OCI-LY7 (cell line): Measurements from ENCODE around the gene RAMAC. TPM values are rescaled to one million over a fixed set of nuclear protein-coding genes. Genes with fewer than 3 reads are reported as not detected.
"Not testable (repeated sequence)": the region's sequence is repeated elsewhere in the genome, so short reads cannot be mapped to it uniquely, and the experiment has no call there.

ENCODE experiments used
- BruUV-seq: library from RNA; stranded (reverse); fragments of 400-500 nt; replicated peaks from 2 replicates; lab custom pipeline; 2021; lab: Mats Ljungman, UMichigan
- CTCF ChIA-PET: fragments of 300-600 bp; sonication (Branson Sonifier 250); formaldehyde crosslinking; loops from one replicate; lab custom pipeline; 2022; ENCODE audit warnings: antibody characterized with exemption; ENCODE audit not compliant: unreplicated experiment; lab: Charles Lee
- POLR2A ChIA-PET: fragments of 300-600 bp; sonication (Branson Sonifier 250); formaldehyde crosslinking; loops from one replicate; lab custom pipeline; 2022; ENCODE audit warnings: antibody characterized with exemption; lab: Charles Lee
- DNase-seq: peaks from one replicate; pipeline ENCODE4 v3.0.0-alpha.2; 2015; ENCODE audit warnings: low spot score
- H2AFZ ChIP-seq: fragments of 200-600 bp; sonication (generic), shearing (Covaris generic); 2 replicates; pipeline ENCODE4 v1.6.1; 2014; ENCODE audit warnings: mild to moderate bottlenecking, antibody characterized with exemption, low read length, moderate library complexity
- H3K27ac ChIP-seq: fragments of 200-600 bp; sonication (generic); 2 replicates; pipeline ENCODE4 v1.5.1; 2014; ENCODE audit warnings: mixed run types, low read depth, mild to moderate bottlenecking, moderate library complexity, low read length, inconsistent platforms; ENCODE audit not compliant: poor library complexity, severe bottlenecking
- H3K36me3 ChIP-seq: fragments of 200-600 bp; sonication (generic); 2 replicates; pipeline ENCODE4 v1.6.1; 2014; ENCODE audit warnings: mild to moderate bottlenecking, antibody characterized with exemption, low read length, moderate library complexity, mixed read lengths; ENCODE audit not compliant: insufficient read depth
- H3K4me1 ChIP-seq: fragments of 200-600 bp; sonication (generic); 2 replicates; pipeline ENCODE4 v1.5.1; 2014; ENCODE audit warnings: mild to moderate bottlenecking, low read length; ENCODE audit not compliant: insufficient read depth, poor library complexity, severe bottlenecking
- H3K4me2 ChIP-seq: fragments of 200-600 bp; sonication (generic); 2 replicates; pipeline ENCODE4 v1.6.1; 2014; ENCODE audit warnings: mild to moderate bottlenecking, low read length
- H3K4me3 ChIP-seq: fragments of 200-600 bp; sonication (generic); 2 replicates; pipeline ENCODE4 v1.5.1; 2014; ENCODE audit warnings: mild to moderate bottlenecking, low read depth, low read length; ENCODE audit not compliant: poor library complexity, severe bottlenecking
- H3K79me2 ChIP-seq: fragments of 200-600 bp; sonication (generic); 2 replicates; pipeline ENCODE4 v1.6.1; 2016; ENCODE audit warnings: low read depth, mild to moderate bottlenecking, low read length, moderate library complexity, mixed read lengths; ENCODE audit not compliant: insufficient read depth
- H3K9me2 ChIP-seq: fragments of 200-600 bp; sonication (generic); 2 replicates; pipeline ENCODE4 v1.6.1; 2016; ENCODE audit warnings: mild to moderate bottlenecking, low read length, mixed read lengths; ENCODE audit not compliant: insufficient read depth
- H3K9me3 ChIP-seq: fragments of 200-600 bp; sonication (generic); 2 replicates; pipeline ENCODE4 v1.6.1; 2014; ENCODE audit warnings: mild to moderate bottlenecking, mixed run types, low read length, mixed read lengths
- H4K20me1 ChIP-seq: fragments of 200-600 bp; sonication (generic); 2 replicates; pipeline ENCODE4 v1.6.1; 2014; ENCODE audit warnings: mild to moderate bottlenecking, antibody characterized with exemption, low read length, moderate library complexity, mixed read lengths; ENCODE audit not compliant: insufficient read depth
- EZH2phosphoT487 ChIP-seq: fragments of 200-600 bp; sonication (generic); IDR thresholded peaks from 2 replicates; pipeline ENCODE4 v1.6.1; 2018; ENCODE audit warnings: low read depth, borderline replicate concordance, mild to moderate bottlenecking, mixed run types, antibody characterized with exemption, low read length, moderate library complexity, mixed read lengths
- intact Hi-C: fragments of 100-400 bp; cut with micrococcal nuclease; formaldehyde crosslinking; loops from one replicate; pipeline ENCODE4 v1.10.0; 2022; ENCODE audit not compliant: unreplicated experiment
- total RNA-seq, 2 experiments: library from RNA; depleted of rRNA in 1 of 2; stranded (reverse); fragments of >200 nt in 1 of 2; shearing (Covaris generic) in 1 of 2; gene quantifications; 2 replicates each; pipeline ENCODE4 v1.2.3, GENCODE V29; 2014 to 2022
- TF ChIP-seq, protein P1 (sequence below): fragments of 200-600 bp; sonication (generic); conservative IDR thresholded peaks from 2 replicates; pipeline ENCODE4 v1.5.1; 2014; ENCODE audit warnings: mild to moderate bottlenecking, antibody characterized with exemption, low read length, moderate library complexity, mixed read lengths

Gene RAMAC
- total RNA-seq, 2 experiments from 2014 or later: 24.0 to 28.1 TPM

DNA sequence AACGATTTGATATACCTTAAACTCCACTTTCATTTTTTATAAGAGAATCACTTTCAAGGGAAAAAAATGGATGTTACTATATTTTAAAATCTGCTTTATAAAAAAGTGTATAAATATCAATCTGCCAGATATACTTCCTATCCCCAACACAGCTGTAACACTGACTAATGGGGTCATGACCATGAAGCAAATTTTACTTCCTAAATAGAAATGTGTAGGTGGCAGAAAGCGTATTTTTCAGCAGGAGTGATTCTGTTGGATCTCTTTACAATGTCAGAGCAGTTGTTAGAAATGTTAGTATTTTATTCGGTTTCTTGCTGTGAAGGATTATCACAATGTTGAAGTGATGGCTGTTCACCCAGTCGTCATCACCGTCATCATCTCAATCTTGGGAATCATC, 30.9 kb downstream of the RAMAC start:
- no TSS peak for BruUV-seq
- Histone ChIP-seq H2AFZ (no peak overlapping the region), H3K4me1 (peaks cover 9% of the 10 kb centered on the region), H3K4me2 (no peak overlapping the region), H3K36me3 (peaks cover 64% of the 10 kb centered on the region), H4K20me1 (no peaks in the 10 kb centered on the region; the same call in 1 of the 2 replicates), H3K27ac (no peak overlapping the region), H3K9me2 (no peaks in the 10 kb centered on the region), H3K79me2 (0 out of 2 replicates have a peak, but pooled peaks cover 4% of the 10 kb centered on the region), H3K9me3 (no peaks in the 10 kb centered on the region), H3K4me3 (no peak overlapping the region)
- no peak for DNase-seq
- no peak for TF ChIP-seq EZH2phosphoT487
- TF ChIP-seq, protein P1, sequence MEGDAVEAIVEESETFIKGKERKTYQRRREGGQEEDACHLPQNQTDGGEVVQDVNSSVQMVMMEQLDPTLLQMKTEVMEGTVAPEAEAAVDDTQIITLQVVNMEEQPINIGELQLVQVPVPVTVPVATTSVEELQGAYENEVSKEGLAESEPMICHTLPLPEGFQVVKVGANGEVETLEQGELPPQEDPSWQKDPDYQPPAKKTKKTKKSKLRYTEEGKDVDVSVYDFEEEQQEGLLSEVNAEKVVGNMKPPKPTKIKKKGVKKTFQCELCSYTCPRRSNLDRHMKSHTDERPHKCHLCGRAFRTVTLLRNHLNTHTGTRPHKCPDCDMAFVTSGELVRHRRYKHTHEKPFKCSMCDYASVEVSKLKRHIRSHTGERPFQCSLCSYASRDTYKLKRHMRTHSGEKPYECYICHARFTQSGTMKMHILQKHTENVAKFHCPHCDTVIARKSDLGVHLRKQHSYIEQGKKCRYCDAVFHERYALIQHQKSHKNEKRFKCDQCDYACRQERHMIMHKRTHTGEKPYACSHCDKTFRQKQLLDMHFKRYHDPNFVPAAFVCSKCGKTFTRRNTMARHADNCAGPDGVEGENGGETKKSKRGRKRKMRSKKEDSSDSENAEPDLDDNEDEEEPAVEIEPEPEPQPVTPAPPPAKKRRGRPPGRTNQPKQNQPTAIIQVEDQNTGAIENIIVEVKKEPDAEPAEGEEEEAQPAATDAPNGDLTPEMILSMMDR: no peak
- ChIA-PET POLR2A (no interaction called here), CTCF (no interaction called here)
- intact Hi-C loops: no loop called here

DNA sequence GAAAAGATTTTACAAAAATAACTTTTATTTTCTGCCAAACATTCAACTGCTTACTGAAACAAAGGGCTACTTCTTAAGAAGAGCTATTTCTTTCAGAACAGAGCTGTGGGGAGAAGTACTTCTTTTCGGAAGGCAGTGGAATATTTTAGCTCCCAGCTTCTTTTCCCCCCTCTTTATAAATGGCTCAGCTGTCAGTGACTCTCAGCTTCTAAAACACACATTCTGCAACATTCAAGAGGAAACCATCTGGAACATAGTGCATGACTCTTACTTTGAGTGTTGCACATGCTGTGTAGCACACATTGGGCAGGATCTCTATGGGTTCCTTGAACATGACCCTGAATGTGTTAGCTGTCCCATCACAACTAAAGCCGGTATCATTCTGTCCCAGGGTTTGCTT, 32.4 kb downstream of the RAMAC start:
- H3K79me2 ChIP-seq: peaks cover 9% of the 10 kb centered on the region; the same call in 1 of the 2 replicates
- no peaks in the 10 kb centered on the region for H3K9me2 ChIP-seq
- no peak for DNase-seq
- no TSS peak for BruUV-seq
- no peak overlapping the region for H2AFZ ChIP-seq
- no peaks in the 10 kb centered on the region; the same call in 1 of the 2 replicates for H4K20me1 ChIP-seq
- H3K9me3 ChIP-seq: no peaks in the 10 kb centered on the region
- intact Hi-C loops: no loop called here
- no peak overlapping the region for H3K27ac ChIP-seq
- TF ChIP-seq, protein P1: no peak
- TF ChIP-seq EZH2phosphoT487: no peak
- peaks cover 72% of the 10 kb centered on the region for H3K36me3 ChIP-seq
- H3K4me1 ChIP-seq: no peaks in the 10 kb centered on the region
- ChIA-PET CTCF (no interaction called here), POLR2A (interaction anchor here (0.6 kb wide), 1 partner anchor 10 kb away, joined by 3 read pairs; no protein-coding TSS in a partner anchor)
- no peak overlapping the region for H3K4me3 ChIP-seq
- no peak overlapping the region for H3K4me2 ChIP-seq

DNA sequence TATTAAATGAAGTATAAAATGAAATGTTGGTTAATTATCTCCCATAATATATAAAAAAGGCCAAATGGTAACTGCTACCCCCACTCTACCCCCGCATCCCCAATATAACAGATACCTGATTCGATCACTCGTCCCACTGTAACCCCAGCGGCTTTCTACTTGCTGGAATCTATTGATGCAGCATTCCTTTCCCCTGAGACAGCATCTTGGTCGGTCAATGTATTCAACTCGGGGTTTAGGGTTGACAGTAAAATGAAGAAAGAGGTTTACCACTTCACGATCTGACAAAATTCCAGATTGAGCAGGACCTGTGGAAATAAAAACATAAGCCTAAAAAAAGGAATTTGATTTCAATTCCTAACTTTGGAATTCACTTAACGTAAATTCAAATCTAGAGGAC, 44.0 kb downstream of the RAMAC start:
- TF ChIP-seq EZH2phosphoT487: no peak
- TF ChIP-seq, protein P1: no peak
- H3K79me2 ChIP-seq: peaks cover 77% of the 10 kb centered on the region
- intact Hi-C loops: no loop called here
- H3K4me1 ChIP-seq: no peaks in the 10 kb centered on the region
- no peak overlapping the region for H2AFZ ChIP-seq
- H3K4me2 ChIP-seq: no peak overlapping the region
- peaks cover 93% of the 10 kb centered on the region for H3K36me3 ChIP-seq
- ChIA-PET POLR2A (no interaction called here), CTCF (no interaction called here)
- H3K27ac ChIP-seq: no peak overlapping the region
- BruUV-seq: no TSS peak
- H4K20me1 ChIP-seq: no peaks in the 10 kb centered on the region
- no peak for DNase-seq
- no peak overlapping the region for H3K4me3 ChIP-seq
- H3K9me2 ChIP-seq: no peaks in the 10 kb centered on the region
- H3K9me3 ChIP-seq: no peaks in the 10 kb centered on the region

- H3K27ac ChIP-seq, BruUV-seq, H4K20me1 ChIP-seq, H3K9me2 ChIP-seq, CTCF ChIA-PET, intact Hi-C loops, POLR2A ChIA-PET, H3K4me1 ChIP-seq, H2AFZ ChIP-seq, H3K9me3 ChIP-seq, DNase-seq, H3K4me2 ChIP-seq, H3K4me3 ChIP-seq: not testable (repeated sequence)
- H3K79me2 ChIP-seq: peaks cover 85% of the 10 kb centered on the region
- peaks cover 94% of the 10 kb centered on the region for H3K36me3 ChIP-seq
Measured at GRCh38 chr15:83031234-83031633, 45.2 kb downstream of the RAMAC start.
